Skeletal muscle tissue (tissue), 5 donors: ENCODE data around the gene QPCT. TPM values are rescaled to one million over a fixed set of nuclear protein-coding genes. Genes with fewer than 3 reads are reported as not detected.

ENCODE experiments used
- H3K27ac ChIP-seq: one replicate; pipeline ENCODE4 v1.7.0; 2013; ENCODE audit warnings: mild to moderate bottlenecking, low read depth, low read length, inconsistent platforms
- H3K27me3 ChIP-seq, 3 donors: one replicate each; pipeline ENCODE4 v1.7.0; 2013; ENCODE audit warnings: low read length in 3 of 3; ENCODE audit not compliant: control insufficient read depth in 3 of 3, insufficient read depth in 3 of 3
- H3K36me3 ChIP-seq, 3 donors: one replicate each; pipeline ENCODE4 v1.7.0; 2013; ENCODE audit warnings: low read length in 3 of 3; ENCODE audit not compliant: control insufficient read depth in 3 of 3, insufficient read depth in 3 of 3
- H3K4me1 ChIP-seq, 3 donors: one replicate each; pipeline ENCODE4 v1.7.0; 2013; ENCODE audit warnings: low read length in 3 of 3, mild to moderate bottlenecking in 3 of 3; ENCODE audit not compliant: control insufficient read depth in 3 of 3, insufficient read depth in 3 of 3
- H3K4me3 ChIP-seq, 3 donors: one replicate each; pipeline ENCODE4 v1.7.0; 2013; ENCODE audit warnings: low read length in 3 of 3
- H3K9ac ChIP-seq, 3 donors: one replicate each; pipeline ENCODE4 v1.7.0; 2013; ENCODE audit warnings: low read length in 3 of 3, mild to moderate bottlenecking in 3 of 3, moderate library complexity in 2 of 3, low read depth in 1 of 3
- H3K9me3 ChIP-seq, 3 donors: one replicate each; pipeline ENCODE4 v1.7.0; 2013; ENCODE audit warnings: low read length in 3 of 3; ENCODE audit not compliant: control insufficient read depth in 3 of 3
- small RNA-seq: library from RNA; depleted of rRNA; stranded (forward); fragments of <200 nt; gene quantifications from one replicate; pipeline ENCODE3, GENCODE V24; 2014
- total RNA-seq: library from RNA; depleted of rRNA; stranded (reverse); fragments of >200 nt; gene quantifications from one replicate; pipeline ENCODE4 v1.2.3, GENCODE V29; 2014
- donor health status: Osteomylitis.

Gene QPCT
- total RNA-seq, 1 donor from 2014 or later: 5.2 TPM

- no peaks in the 10 kb centered on the region for H3K36me3 ChIP-seq
- H3K27me3 ChIP-seq: no peaks in the 10 kb centered on the region
- H3K9me3 ChIP-seq: no peaks in the 10 kb centered on the region
- no peak overlapping the region for H3K4me3 ChIP-seq
- no peak overlapping the region for H3K27ac ChIP-seq
- H3K4me1 ChIP-seq: peaks cover 4 to 5% (median 5%) of the 10 kb centered on the region in 3 donors
- no peak overlapping the region for H3K9ac ChIP-seq
Observed at GRCh38 chr2:37418956-37419355, 74.5 kb downstream of the QPCT start.

- H3K4me1 ChIP-seq: no peaks in the 10 kb centered on the region
- H3K4me3 ChIP-seq: no peak overlapping the region
- no peaks in the 10 kb centered on the region for H3K36me3 ChIP-seq
- H3K27ac ChIP-seq: no peak overlapping the region
- no peaks in the 10 kb centered on the region for H3K9me3 ChIP-seq
- H3K27me3 ChIP-seq: no peaks in the 10 kb centered on the region
- H3K9ac ChIP-seq: no peak overlapping the region
Observed at GRCh38 chr2:37421686-37422085, 77.3 kb downstream of the QPCT start.

- no peak overlapping the region for H3K9ac ChIP-seq
- H3K9me3 ChIP-seq: no peaks in the 10 kb centered on the region
- H3K27me3 ChIP-seq: no peaks in the 10 kb centered on the region
- no peak overlapping the region for H3K4me3 ChIP-seq
- no peak overlapping the region for H3K27ac ChIP-seq
- no peaks in the 10 kb centered on the region for H3K4me1 ChIP-seq
- no peaks in the 10 kb centered on the region for H3K36me3 ChIP-seq
Observed at GRCh38 chr2:37422816-37423215, 78.4 kb downstream of the QPCT start.

Small RNA genes lying within 50 kb of the gene (small RNA-seq; reads per million reads assigned to genes)
- gene RNU6-939P: not detected

Other genes starting within 250 kb of the QPCT start
- gene EIF2AK2, start 187.7 kb upstream of the QPCT start, total RNA-seq: 22.4 TPM
- not detected for gene SULT6B1, start 156.0 kb upstream of the QPCT start, total RNA-seq
- gene CEBPZOS, start 148.1 kb upstream of the QPCT start, total RNA-seq: 13.0 TPM
- 17.2 TPM for gene CEBPZ, start 113.0 kb upstream of the QPCT start, total RNA-seq
- 6.3 TPM for gene NDUFAF7, start 113.0 kb upstream of the QPCT start, total RNA-seq
- gene PRKD3, start 19.8 kb upstream of the QPCT start, total RNA-seq: 48.5 TPM